B cell (primary cell): ENCODE results near the gene DCLK1. TPM values are rescaled to one million over a fixed set of nuclear protein-coding genes. Genes with fewer than 3 reads are reported as not detected.

ENCODE experiments used
- ATAC-seq: fragments of 200-7000 bp; cut with Tn5 transposase; one replicate; pipeline ENCODE4 v1.10.0; 2021; ENCODE audit warnings: low read depth, mild to moderate bottlenecking, moderate number of reproducible peaks, moderate library complexity
- CTCF ChIA-PET: fragments of 350-600 bp; sonication (Branson Sonifier 250); formaldehyde crosslinking; loops from one replicate; lab custom pipeline; 2021; ENCODE audit warnings: antibody characterized with exemption, inconsistent platforms; lab: Charles Lee
- POLR2A ChIA-PET: fragments of 350-600 bp; sonication (Branson Sonifier 250); formaldehyde crosslinking; loops from one replicate; lab custom pipeline; 2021; ENCODE audit warnings: antibody characterized with exemption; lab: Charles Lee
- DNase-seq: peaks from one replicate; pipeline ENCODE4 v3.0.0; 2013
- H2AFZ ChIP-seq: 2 replicates; pipeline ENCODE4 v1.6.1; 2012; ENCODE audit warnings: mild to moderate bottlenecking, low read depth, low read length; ENCODE audit not compliant: insufficient read depth, poor library complexity, severe bottlenecking
- H3K27ac ChIP-seq, 2 donors: 1 replicate in 1 of 2; 2 replicates in 1 of 2; pipeline ENCODE4 v1.5.1; 2012 to 2013; ENCODE audit warnings: low read length in 2 of 2, mild to moderate bottlenecking in 2 of 2, moderate library complexity in 1 of 2
- H3K27me3 ChIP-seq, 4 experiments: fragments of 200-600 bp in 1 of 4; sonication (generic) in 1 of 4; replicated peaks in 1 of 4; 1 replicate in 2 of 4; 2 replicates in 2 of 4; pipeline versions ENCODE4 v1.6.1 to v1.7.0; 2013 to 2016; ENCODE audit warnings: low read length in 3 of 4, mild to moderate bottlenecking in 2 of 4, mixed read lengths in 1 of 4, moderate library complexity in 1 of 4; ENCODE audit not compliant: insufficient read depth in 4 of 4, control insufficient read depth in 3 of 4; ENCODE audit errors: control extremely low read depth in 1 of 4
- H3K36me3 ChIP-seq, 2 experiments: replicated peaks in 1 of 2; 1 replicate in 1 of 2; 2 replicates in 1 of 2; pipeline versions ENCODE4 v1.6.1 to v1.7.1; 2013; ENCODE audit warnings: low read length in 1 of 2; ENCODE audit not compliant: insufficient read depth in 2 of 2, control insufficient read depth in 1 of 2; ENCODE audit errors: control extremely low read depth in 1 of 2, extremely low read depth in 1 of 2
- H3K4me1 ChIP-seq, 2 donors: fragments of 200-600 bp in 1 of 2; sonication (generic) in 1 of 2; 1 replicate in 1 of 2; 2 replicates in 1 of 2; pipeline versions ENCODE4 v1.5.1 to v1.6.1; 2013 to 2017; ENCODE audit warnings: low read length in 2 of 2; ENCODE audit not compliant: control insufficient read depth in 2 of 2, insufficient read depth in 2 of 2
- H3K4me2 ChIP-seq: replicated peaks from 2 replicates; pipeline ENCODE3; 2012; ENCODE audit warnings: mild to moderate bottlenecking, low read depth, low read length; ENCODE audit not compliant: poor library complexity, severe bottlenecking
- H3K4me3 ChIP-seq, 5 experiments: fragments of 200-600 bp in 1 of 5; sonication (generic) in 1 of 5; 1 replicate in 3 of 5; 2 replicates in 2 of 5; pipeline versions ENCODE4 v1.5.1 to v1.7.0; 2011 to 2016; ENCODE audit warnings: low read length in 4 of 5, mild to moderate bottlenecking in 4 of 5, low read depth in 2 of 5, control low read depth in 1 of 5, moderate library complexity in 1 of 5; ENCODE audit not compliant: insufficient read depth in 1 of 5; ENCODE audit errors: control extremely low read depth in 1 of 5, extremely low read depth in 1 of 5
- H3K79me2 ChIP-seq: fragments of 200-600 bp; sonication (generic); one replicate; pipeline ENCODE4 v1.6.0; 2016; ENCODE audit warnings: low read length; ENCODE audit not compliant: control insufficient read depth, insufficient read depth
- H3K9ac ChIP-seq: fragments of 200-600 bp; sonication (generic); 2 replicates; pipeline ENCODE4 v1.6.1; 2017; ENCODE audit warnings: mild to moderate bottlenecking, low read length, moderate library complexity
- H3K9me3 ChIP-seq, 3 donors: one replicate each; pipeline versions ENCODE4 v1.6.1 to v1.7.1; 2013; ENCODE audit warnings: low read length in 2 of 3; ENCODE audit not compliant: control insufficient read depth in 2 of 3, insufficient read depth in 1 of 3; ENCODE audit errors: control extremely low read depth in 1 of 3
- H4K20me1 ChIP-seq: 2 replicates; pipeline ENCODE4 v1.6.0; 2012; ENCODE audit warnings: mild to moderate bottlenecking, low read length; ENCODE audit not compliant: insufficient read depth, control insufficient read depth, poor library complexity, severe bottlenecking
- H3K27ac Mint-ChIP-seq: one replicate; pipeline ENCODE4 v1.8.0; 2021; ENCODE audit warnings: mixed read lengths
- H3K27me3 Mint-ChIP-seq: one replicate; pipeline ENCODE4 v1.8.0; 2021; ENCODE audit warnings: mixed read lengths
- H3K4me1 Mint-ChIP-seq: one replicate; pipeline ENCODE4 v1.8.0; 2021; ENCODE audit warnings: mixed read lengths
- H3K4me3 Mint-ChIP-seq: one replicate; pipeline ENCODE4 v1.8.0; 2021; ENCODE audit warnings: mixed read lengths
- H3K9me3 Mint-ChIP-seq: one replicate; pipeline ENCODE4 v1.8.0; 2022; ENCODE audit warnings: mixed read lengths; ENCODE audit not compliant: insufficient read depth
- EZH2 ChIP-seq: IDR thresholded peaks from 2 replicates; pipeline ENCODE4 v1.6.1; 2012; ENCODE audit warnings: borderline replicate concordance, low read depth, mild to moderate bottlenecking, moderate library complexity, low read length; ENCODE audit not compliant: insufficient read depth, poor library complexity, severe bottlenecking
- WGBS: methylation state at CpG from one replicate; pipeline ENCODE4 v1.1.5; 2013; ENCODE audit warnings: missing lambda C conversion rate; ENCODE audit not compliant: insufficient coverage; 5-methylcytosine and 5-hydroxymethylcytosine counted together
- intact Hi-C: fragments of 100-400 bp; cut with micrococcal nuclease; formaldehyde crosslinking; loops from one replicate; pipeline ENCODE4 v1.10.0; 2022
- polyA plus RNA-seq: library from polyadenylated mRNA; depleted of rRNA; stranded (reverse); fragments of >200 nt; gene quantifications from 2 replicates; pipeline ENCODE4 v1.2.3, GENCODE V29; 2012
- total RNA-seq, 2 donors: library from RNA; stranded (reverse); fragments of 120-200 nt in 1 of 2; gene quantifications; 1 replicate in 1 of 2; 2 replicates in 1 of 2; pipeline versions ENCODE4 v1.2.3 to v1.2.4, GENCODE V29; 2013 to 2022
- TF ChIP-seq, protein P1 (sequence below): fragments of 200-600 bp; IDR thresholded peaks from one replicate; pipeline ENCODE4 v1.8.0; 2022; ENCODE audit warnings: antibody characterized with exemption, mild to moderate bottlenecking

The DCLK1 gene
- total and polyA plus RNA-seq, 2 donors (not counting 1 experiment from before 2014, with no cell fraction given): not detected

DNA sequence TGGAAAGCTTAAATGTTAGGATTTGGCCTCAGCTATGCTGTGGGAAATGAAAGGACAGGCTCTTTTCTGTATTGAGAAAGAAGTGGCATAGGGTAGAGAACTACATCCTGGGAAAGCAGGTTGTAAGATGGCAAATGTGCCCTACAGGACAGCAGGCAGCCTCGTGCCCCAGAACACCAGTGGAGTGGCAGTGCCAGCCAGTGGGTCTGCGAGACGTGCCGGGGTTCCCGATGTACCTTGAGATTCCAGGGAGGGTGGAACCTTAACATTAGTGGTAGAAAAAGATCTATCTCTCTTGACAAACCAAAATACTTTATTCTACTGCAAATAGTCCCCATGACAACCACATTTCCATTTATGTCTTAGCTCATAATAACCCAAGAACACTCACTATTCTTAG lies 42.7 kb downstream of the DCLK1 start:
- ATAC-seq (no peak), DNase-seq (no peak)
- no peak for TF ChIP-seq EZH2
- Histone ChIP-seq H3K9me3 (no peaks in the 10 kb centered on the region), H3K4me2 (no peak overlapping the region), H3K4me1 (no peaks in the 10 kb centered on the region), H3K4me3 (no peak overlapping the region), H4K20me1 (no peaks in the 10 kb centered on the region), H3K36me3 (no peaks in the 10 kb centered on the region), H3K9ac (no peak overlapping the region), H2AFZ (no peak overlapping the region), H3K79me2 (no peaks in the 10 kb centered on the region), H3K27me3 (no peaks in the 10 kb centered on the region), H3K27ac (no peak overlapping the region)
- Mint-ChIP-seq H3K27me3 (no peaks in the 10 kb centered on the region), H3K4me1 (no peaks in the 10 kb centered on the region), H3K4me3 (no peak overlapping the region), H3K27ac (no peak overlapping the region), H3K9me3 (no peaks in the 10 kb centered on the region)
- intact Hi-C loops: no loop called here
- 76% methylated on average over 3 of the region's 5 CpGs for WGBS
- POLR2A ChIA-PET: no interaction called here
- CTCF ChIA-PET: no interaction called here

DNA sequence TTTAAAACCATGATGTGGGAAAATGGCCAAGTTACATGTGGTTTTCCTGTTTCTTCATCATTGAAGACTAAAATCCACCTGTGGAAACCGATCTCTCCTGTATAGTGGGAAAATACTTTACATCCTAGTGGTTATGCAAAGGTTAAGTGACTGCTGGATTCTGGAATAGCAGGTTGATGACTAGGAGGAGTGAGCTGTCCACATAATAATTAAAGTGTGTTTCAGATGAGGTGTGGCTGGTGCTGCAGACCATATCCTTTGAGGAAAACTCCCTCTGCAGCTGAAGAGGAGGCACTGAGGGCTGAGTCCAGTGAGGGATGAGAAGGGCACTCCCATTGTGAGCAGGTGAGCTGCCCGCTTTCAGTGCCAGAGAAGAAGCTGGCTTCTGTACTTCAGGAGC lies 43.2 kb downstream of the DCLK1 start:
- whole genome bisulfite sequencing: 80% methylated on average over 2 of the region's 2 CpGs
- Histone ChIP-seq H4K20me1 (no peaks in the 10 kb centered on the region), H3K27me3 (no peaks in the 10 kb centered on the region), H2AFZ (no peak overlapping the region), H3K4me3 (no peak overlapping the region), H3K36me3 (no peaks in the 10 kb centered on the region), H3K79me2 (no peaks in the 10 kb centered on the region), H3K4me1 (no peaks in the 10 kb centered on the region), H3K9ac (no peak overlapping the region), H3K4me2 (no peak overlapping the region), H3K9me3 (no peaks in the 10 kb centered on the region), H3K27ac (no peak overlapping the region)
- no peak for DNase-seq
- H3K27ac Mint-ChIP-seq: no peak overlapping the region
- no peaks in the 10 kb centered on the region for H3K27me3 Mint-ChIP-seq
- POLR2A ChIA-PET: no interaction called here
- TF ChIP-seq, protein P1, sequence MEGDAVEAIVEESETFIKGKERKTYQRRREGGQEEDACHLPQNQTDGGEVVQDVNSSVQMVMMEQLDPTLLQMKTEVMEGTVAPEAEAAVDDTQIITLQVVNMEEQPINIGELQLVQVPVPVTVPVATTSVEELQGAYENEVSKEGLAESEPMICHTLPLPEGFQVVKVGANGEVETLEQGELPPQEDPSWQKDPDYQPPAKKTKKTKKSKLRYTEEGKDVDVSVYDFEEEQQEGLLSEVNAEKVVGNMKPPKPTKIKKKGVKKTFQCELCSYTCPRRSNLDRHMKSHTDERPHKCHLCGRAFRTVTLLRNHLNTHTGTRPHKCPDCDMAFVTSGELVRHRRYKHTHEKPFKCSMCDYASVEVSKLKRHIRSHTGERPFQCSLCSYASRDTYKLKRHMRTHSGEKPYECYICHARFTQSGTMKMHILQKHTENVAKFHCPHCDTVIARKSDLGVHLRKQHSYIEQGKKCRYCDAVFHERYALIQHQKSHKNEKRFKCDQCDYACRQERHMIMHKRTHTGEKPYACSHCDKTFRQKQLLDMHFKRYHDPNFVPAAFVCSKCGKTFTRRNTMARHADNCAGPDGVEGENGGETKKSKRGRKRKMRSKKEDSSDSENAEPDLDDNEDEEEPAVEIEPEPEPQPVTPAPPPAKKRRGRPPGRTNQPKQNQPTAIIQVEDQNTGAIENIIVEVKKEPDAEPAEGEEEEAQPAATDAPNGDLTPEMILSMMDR: no peak
- TF ChIP-seq EZH2: no peak
- no peaks in the 10 kb centered on the region for H3K4me1 Mint-ChIP-seq
- intact Hi-C loops: no loop called here
- ATAC-seq: no peak
- no peaks in the 10 kb centered on the region for H3K9me3 Mint-ChIP-seq
- H3K4me3 Mint-ChIP-seq: no peak overlapping the region
- CTCF ChIA-PET: no interaction called here
